GM12872 (cell line): ENCODE results near the gene PIK3R5.

ENCODE experiments used
- CTCF ChIP-seq: IDR thresholded peaks from 3 replicates; pipeline ENCODE4 v1.5.1; 2011; ENCODE audit warnings: low read depth, mild to moderate bottlenecking, low read length, moderate library complexity; ENCODE audit not compliant: insufficient read depth

Gene PIK3R5

GRCh38 chr17:8855477-8856204, 109.9 kb downstream of the PIK3R5 start:
- no peak for TF ChIP-seq CTCF

- TF ChIP-seq CTCF = no peak
Observed at GRCh38 chr17:8851600-8851999, 113.9 kb downstream of the PIK3R5 start.

GRCh38 chr17:8849311-8850041, 116.0 kb downstream of the PIK3R5 start:
- TF ChIP-seq CTCF = no peak

GRCh38 chr17:8847891-8848290, 117.6 kb downstream of the PIK3R5 start:
- TF ChIP-seq CTCF = no peak

- no peak for TF ChIP-seq CTCF
Observed at GRCh38 chr17:8846768-8847211, 118.7 kb downstream of the PIK3R5 start.

- no peak for TF ChIP-seq CTCF
Observed at GRCh38 chr17:8844229-8845218, 121.0 kb downstream of the PIK3R5 start.

- no peak for TF ChIP-seq CTCF
Observed at GRCh38 chr17:8843344-8843743, 122.2 kb downstream of the PIK3R5 start.
